HepG2 (cell line): ENCODE data around the gene ARID1A. TPM values are rescaled to one million over a fixed set of nuclear protein-coding genes. Genes with fewer than 3 reads are reported as not detected.
A peak's percentile ranks its signal among the peaks of the same experiment; 100 is the strongest.

Experiments used
- ATAC-seq: fragments of 200-7000 bp; cut with Tn5 transposase; 3 replicates; pipeline ENCODE4 v1.9.1; 2020; ENCODE audit warnings: mild to moderate bottlenecking, moderate library complexity
- BruUV-seq: library from RNA; stranded (reverse); fragments of 400-500 nt; replicated peaks from 2 replicates; lab custom pipeline; 2021; lab: Mats Ljungman, UMichigan
- CTCF ChIA-PET: fragments of 300-600 bp; formaldehyde crosslinking; extraction: SDS; loops from one replicate; lab custom pipeline; 2021; ENCODE audit warnings: low total read pairs, inconsistent platforms, low intra/inter-chr PET ratio; lab: Yijun Ruan, JAX
- POLR2A ChIA-PET: fragments of 350-600 bp; sonication (Branson Sonifier 250); formaldehyde crosslinking; loops from one replicate; lab custom pipeline; 2020; ENCODE audit warnings: antibody characterized with exemption, inconsistent platforms; lab: Yijun Ruan, JAX
- DNase-seq: peaks from one replicate; pipeline ENCODE4 v3.0.0-alpha.2; 2015; ENCODE audit warnings: low spot score
- FAIRE-seq: peaks from 3 replicates; lab custom pipeline; 2011; peaks lifted over from hg19 to GRCh38; lab: Jason Lieb, UNC
- H2AFZ ChIP-seq: one replicate; pipeline ENCODE4 v1.6.1; 2011; ENCODE audit warnings: low read length, inconsistent platforms
- H3K27ac ChIP-seq: fragments of 300-600 bp; 3 replicates; pipeline ENCODE4 v1.8.0; 2011; ENCODE audit warnings: mixed run types, mild to moderate bottlenecking, mixed read lengths, low read length, inconsistent platforms; ENCODE audit not compliant: insufficient read depth; ENCODE audit errors: extremely low read length
- H3K27me3 ChIP-seq, 2 experiments: fragments of 200-600 bp in 1 of 2; 2 replicates in 1 of 2; 3 replicates in 1 of 2; pipeline versions ENCODE4 v1.6.0 to v1.8.0; 2011; ENCODE audit warnings: low read length in 2 of 2, mild to moderate bottlenecking in 2 of 2, moderate library complexity in 2 of 2, inconsistent platforms in 1 of 2; ENCODE audit not compliant: insufficient read depth in 2 of 2, control insufficient read depth in 1 of 2
- H3K36me3 ChIP-seq, 2 experiments: fragments of 200-600 bp in 1 of 2; replicated peaks in 1 of 2; 2 replicates in 1 of 2; 3 replicates in 1 of 2; pipeline versions ENCODE4 v1.5.1 to v1.8.0; 2011; ENCODE audit warnings: low read length in 2 of 2, inconsistent platforms in 1 of 2; ENCODE audit not compliant: insufficient read depth in 2 of 2, control insufficient read depth in 1 of 2
- H3K4me1 ChIP-seq: 2 replicates; pipeline ENCODE4 v1.5.1; 2012; ENCODE audit warnings: low read length, inconsistent platforms; ENCODE audit not compliant: insufficient read depth
- H3K4me2 ChIP-seq: 2 replicates; pipeline ENCODE4 v1.6.0; 2011; ENCODE audit warnings: low read depth, low read length, inconsistent platforms
- H3K4me3 ChIP-seq, 3 experiments: fragments of 200-600 bp in 1 of 3; sonication (generic), shearing (Covaris generic) in 1 of 3; replicated peaks in 1 of 3; 2 replicates each; pipeline ENCODE4 v1.5.1; 2011 to 2016; ENCODE audit warnings: low read length in 3 of 3, inconsistent platforms in 2 of 3, low read depth in 2 of 3, mild to moderate bottlenecking in 2 of 3, control low read depth in 1 of 3, mixed read lengths in 1 of 3; ENCODE audit not compliant: insufficient read depth in 1 of 3
- H3K79me2 ChIP-seq: one replicate; pipeline ENCODE4 v1.6.1; 2011; ENCODE audit warnings: low read length, inconsistent platforms; ENCODE audit not compliant: insufficient read depth
- H3K9ac ChIP-seq: 2 replicates; pipeline ENCODE4 v1.6.0; 2011; ENCODE audit warnings: mild to moderate bottlenecking, low read depth, low read length, inconsistent platforms; ENCODE audit not compliant: insufficient read depth
- H3K9me3 ChIP-seq: 2 replicates; pipeline ENCODE4 v1.5.1; 2012; ENCODE audit warnings: mild to moderate bottlenecking, low read length
- H4K20me1 ChIP-seq: 2 replicates; pipeline ENCODE4 v1.6.0; 2011; ENCODE audit warnings: inconsistent platforms, mild to moderate bottlenecking, low read length, moderate library complexity; ENCODE audit not compliant: insufficient read depth
- ARID5B ChIP-seq: IDR thresholded peaks from 2 replicates; pipeline ENCODE4 v1.4.0; 2020; ENCODE audit warnings: mild to moderate bottlenecking, missing genetic modification reagents
- CTCF ChIP-seq: sonication (generic); formaldehyde crosslinking; IDR thresholded peaks from 2 replicates; pipeline ENCODE4 v1.5.0; 2020; ENCODE audit warnings: mild to moderate bottlenecking, missing genetic modification reagents, moderate library complexity
- GFI1 ChIP-seq: sonication (generic); formaldehyde crosslinking; IDR thresholded peaks from 2 replicates; pipeline ENCODE4 v1.5.0; 2020; ENCODE audit warnings: missing genetic modification reagents, mild to moderate bottlenecking, borderline replicate concordance
- HDAC2 ChIP-seq: sonication (generic); formaldehyde crosslinking; IDR thresholded peaks from 2 replicates; pipeline ENCODE4 v1.4.0; 2020; ENCODE audit warnings: missing genetic modification reagents
- STAG1 ChIP-seq: sonication (generic); formaldehyde crosslinking; IDR thresholded peaks from 2 replicates; pipeline ENCODE4 v1.4.0; 2020; ENCODE audit warnings: missing genetic modification reagents
- ZNF143 ChIP-seq: sonication (generic); formaldehyde crosslinking; IDR thresholded peaks from 2 replicates; pipeline ENCODE4 v1.4.0; 2020; ENCODE audit warnings: missing genetic modification reagents
- ZNF331 ChIP-seq: sonication (generic); formaldehyde crosslinking; IDR thresholded peaks from 2 replicates; pipeline ENCODE4 v1.4.0; 2020; ENCODE audit warnings: missing genetic modification reagents
- ZNF609 ChIP-seq: sonication (generic); formaldehyde crosslinking; IDR thresholded peaks from 2 replicates; pipeline ENCODE4 v1.4.0; 2020; ENCODE audit warnings: mild to moderate bottlenecking, missing genetic modification reagents, borderline replicate concordance
- ZNF614 ChIP-seq: IDR thresholded peaks from 2 replicates; pipeline ENCODE4 v1.6.1; 2018; ENCODE audit warnings: missing biosample characterization, missing genetic modification reagents, inconsistent platforms, borderline replicate concordance
- ZNF768 ChIP-seq: sonication (generic); formaldehyde crosslinking; IDR thresholded peaks from 2 replicates; pipeline ENCODE4 v1.4.0; 2020; ENCODE audit warnings: missing genetic modification reagents
- WGBS: methylation state at CpG from one replicate; pipeline ENCODE4 v1.1.6; 2017; ENCODE audit warnings: low lambda C conversion rate; 5-methylcytosine and 5-hydroxymethylcytosine counted together
- in situ Hi-C: cut with HindIII; loops from 2 replicates; pipeline ENCODE4 v1.10.0; 2017; ENCODE audit warnings: low pct_unique_long_range_greater_than_20kb; ENCODE audit not compliant: extremely low pct_ligation_motif_present
- intact Hi-C: fragments of 100-400 bp; cut with micrococcal nuclease; formaldehyde crosslinking; loops from one replicate; pipeline ENCODE4 v1.10.0; 2022; ENCODE audit not compliant: unreplicated experiment
- polyA plus RNA-seq, 8 experiments: library from polyadenylated mRNA; depleted of rRNA in 3 of 8; stranded (reverse) in 7 of 8; unstranded in 1 of 8; fragments of >200 nt; fragmentation: Illumina TruSeq in 4 of 8; extraction: Trizol in 4 of 8; gene quantifications; 2 replicates each; pipeline versions ENCODE4 v1.2.1 to v1.2.3, GENCODE V29; 2011 to 2016; ENCODE audit warnings: low read depth in 4 of 8, missing spikeins in 1 of 8, mixed read lengths in 1 of 8; ENCODE audit not compliant: insufficient read depth in 1 of 8
- total RNA-seq, 5 experiments: library from RNA; depleted of rRNA; stranded (reverse); fragments of >200 nt; fragmentation: Illumina TruSeq; extraction: Trizol; gene quantifications; 2 replicates each; pipeline ENCODE4 v1.2.3, GENCODE V29; 2016; ENCODE audit warnings: low read depth in 1 of 5

ARID1A gene
- total and polyA plus RNA-seq, 2 of the 13 experiments (the other 11 are each of a cell fraction or from before 2014, with no cell fraction given): 11.9 to 15.9 TPM

DNA sequence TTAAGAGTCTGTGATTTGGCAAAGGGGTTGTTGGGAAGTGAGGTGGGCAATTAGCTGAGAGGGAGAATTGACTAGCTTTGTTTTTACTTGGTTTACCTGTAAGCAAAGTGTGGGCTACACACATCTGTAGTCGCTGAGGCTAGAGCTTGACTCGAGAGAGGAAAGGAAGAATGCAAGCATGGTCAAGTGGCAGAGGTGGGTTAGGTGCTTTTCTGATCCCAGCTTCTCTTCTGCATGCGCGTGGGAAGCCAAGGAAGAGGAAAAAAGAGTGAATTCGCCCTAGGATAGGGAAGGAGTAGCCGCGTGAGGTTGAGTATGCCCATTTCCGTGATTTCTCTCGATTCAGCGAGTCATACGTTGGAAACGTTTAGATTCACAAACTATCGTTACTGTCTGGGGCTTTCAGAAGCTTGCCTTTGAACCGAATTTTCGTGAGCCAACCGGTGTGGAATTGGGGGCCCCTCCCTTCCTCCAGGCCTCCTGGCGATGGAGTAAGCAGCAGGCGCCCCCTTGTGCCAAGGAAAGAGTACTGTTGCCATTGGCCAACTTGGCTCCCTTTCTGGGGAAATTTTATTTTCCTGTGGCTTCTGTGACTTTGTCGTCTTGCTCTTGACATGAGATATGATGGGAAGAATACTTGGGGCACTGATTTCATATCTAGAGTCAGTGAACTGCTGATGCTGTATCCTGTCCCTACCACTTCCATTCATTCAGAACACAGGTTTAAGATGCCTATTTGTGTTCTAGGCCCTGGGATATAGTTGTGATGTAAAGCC lies 93.2 kb downstream of the ARID1A start:
- Histone ChIP-seq H3K4me2 (peak overlapping the region; percentile 99), H3K9me3 (no peaks in the 10 kb centered on the region), H3K79me2 (peaks cover 6% of the 10 kb centered on the region), H4K20me1 (no peaks in the 10 kb centered on the region), H3K9ac (peak overlapping the region; percentile 98), H3K27me3 (no peaks in the 10 kb centered on the region; a peak in 1 of 5 replicates), H2AFZ (peak overlapping the region; percentile 30), H3K27ac (peak overlapping the region; percentile 97), H3K36me3 (peaks cover 0 to 2% of the 10 kb centered on the region in 2 experiments; a peak in 2 of 5 replicates), H3K4me1 (peaks cover 52% of the 10 kb centered on the region), H3K4me3 (peak overlapping the region; percentile 78 to 89 (median 87))
- FAIRE-seq (peak; percentile 82), ATAC-seq (peak; percentile 11), DNase-seq (peak; percentile 76)
- CTCF ChIA-PET: interaction anchor here (1.2 to 3.2 kb wide), 5 partner anchors 14 to 191 kb away, joined by 4 to 44 read pairs (median 8); no protein-coding TSS in a partner anchor
- in situ Hi-C loops (loop anchor here (5.0 kb wide), 2 partner anchors 97 to 187 kb away; no protein-coding TSS in a partner anchor), intact Hi-C loops (loop anchor here (1.0 to 5.0 kb wide), 3 partner anchors 92 to 187 kb away; partner anchors contain the start of gene ARID1A)
- BruUV-seq: no TSS peak
- POLR2A ChIA-PET: interaction anchor here (1.0 to 7.0 kb wide), 13 partner anchors 17 to 195 kb away, joined by 3 to 127 read pairs (median 5); partner anchors contain the start of genes ARID1A and NR0B2
- under 1% methylated on average over 18 of the region's 19 CpGs for WGBS
- TF ChIP-seq ZNF614 (peak; percentile 72; the same call in 1 of the 2 replicates), HDAC2 (CRISPR knock-in tag) (0 out of 2 replicates have a peak, but pooled peaks have one; percentile 21), ZNF768 (no peak), GFI1 (CRISPR knock-in tag) (0 out of 2 replicates have a peak, but pooled peaks have one; percentile 35), ZNF331 (CRISPR knock-in tag) (no peak), ZNF143 (no peak), ZNF609 (CRISPR knock-in tag) (no peak), CTCF (CRISPR knock-in tag) (peak; percentile 97), ARID5B (CRISPR knock-in tag) (peak; percentile 43; the same call in 1 of the 2 replicates), STAG1 (peak; percentile 97)
